HUES6 (cell line): Measurements from ENCODE around the gene HSPB1.

Experiments
- H3K27ac ChIP-seq: 2 replicates; pipeline ENCODE4 v1.7.0; 2013; ENCODE audit warnings: low read depth, mild to moderate bottlenecking, low read length, inconsistent platforms
- H3K27me3 ChIP-seq: 2 replicates; pipeline ENCODE4 v1.6.1; 2013; ENCODE audit warnings: low read length; ENCODE audit not compliant: control insufficient read depth, insufficient read depth
- H3K36me3 ChIP-seq: 2 replicates; pipeline ENCODE4 v1.6.1; 2013; ENCODE audit warnings: low read length; ENCODE audit not compliant: control insufficient read depth, insufficient read depth
- H3K4me1 ChIP-seq: 2 replicates; pipeline ENCODE4 v1.6.1; 2013; ENCODE audit warnings: low read length; ENCODE audit not compliant: control insufficient read depth, insufficient read depth
- H3K4me3 ChIP-seq: 2 replicates; pipeline ENCODE4 v1.5.1; 2013; ENCODE audit warnings: low read depth, low read length
- H3K9ac ChIP-seq: one replicate; pipeline ENCODE4 v1.6.1; 2013; ENCODE audit warnings: mild to moderate bottlenecking, low read length
- H3K9me3 ChIP-seq: 2 replicates; pipeline ENCODE4 v1.6.1; 2013; ENCODE audit warnings: low read depth, low read length; ENCODE audit not compliant: control insufficient read depth, insufficient read depth

HSPB1 gene

DNA sequence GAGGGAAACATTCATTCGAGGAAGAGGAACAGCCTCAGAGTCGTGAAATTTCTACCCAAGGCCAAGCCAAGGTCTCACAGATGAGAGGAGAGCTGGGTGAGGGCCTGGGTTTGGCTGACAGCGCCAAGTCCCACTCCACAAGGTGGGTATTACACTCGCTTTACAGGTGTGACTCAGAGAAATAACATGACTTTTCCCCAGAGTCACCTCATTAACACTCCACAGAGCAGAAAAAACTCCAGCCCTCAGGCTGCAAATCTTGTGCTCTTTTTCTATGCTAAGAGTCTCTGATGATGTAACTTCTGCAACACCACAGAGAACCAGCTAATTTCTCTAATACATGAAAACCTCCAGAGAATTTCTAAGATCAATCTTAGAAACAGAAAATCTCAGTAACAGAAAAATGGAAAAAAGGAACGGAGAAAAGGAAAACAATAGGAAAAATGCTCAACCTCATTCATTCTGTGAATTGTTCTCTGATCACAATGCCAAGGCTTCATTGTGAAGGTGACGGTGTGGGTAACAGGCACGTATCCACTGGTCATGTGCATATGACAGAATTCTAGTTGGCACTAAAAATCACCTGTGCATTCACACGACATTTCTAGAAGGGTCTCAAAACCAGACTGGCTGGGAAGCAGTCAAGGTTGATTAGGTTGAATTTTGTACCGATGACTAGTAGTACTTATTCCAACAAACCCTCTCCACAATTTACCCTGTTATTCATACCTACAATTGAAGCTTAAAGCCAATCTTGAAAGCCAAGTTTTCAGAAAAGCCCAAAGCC lies 36.0 kb downstream of the HSPB1 start:
- Histone ChIP-seq H3K9ac (no peak overlapping the region), H3K27ac (no peak overlapping the region), H3K36me3 (peaks cover 58% of the 10 kb centered on the region), H3K27me3 (no peaks in the 10 kb centered on the region), H3K4me3 (no peak overlapping the region), H3K9me3 (no peaks in the 10 kb centered on the region), H3K4me1 (peaks cover 6% of the 10 kb centered on the region; the same call in 1 of the 2 replicates)

DNA sequence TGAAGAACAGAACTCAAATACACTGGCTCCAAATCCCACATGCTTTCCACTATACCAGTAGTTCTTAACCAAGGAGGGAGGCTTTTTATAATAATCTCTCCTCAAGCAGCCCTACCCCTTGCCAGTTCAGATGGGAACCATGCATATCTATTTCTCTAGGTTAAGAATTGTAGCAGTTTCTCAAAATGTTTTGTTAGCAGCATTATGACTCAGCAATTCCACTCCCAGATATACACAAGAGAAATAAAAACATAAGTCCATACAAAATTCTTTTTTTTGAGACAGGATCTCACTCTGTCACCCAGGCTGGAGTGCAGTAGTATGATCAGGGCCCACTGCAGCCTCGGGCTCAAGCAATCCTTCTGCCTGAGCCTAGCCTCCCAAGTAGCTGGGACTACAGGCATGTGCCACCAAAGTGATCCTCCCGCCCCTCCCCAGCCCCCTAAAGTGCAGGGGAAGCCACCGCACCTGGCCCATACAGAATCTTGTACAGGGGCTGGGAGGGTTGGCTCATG lies 38.2 kb downstream of the HSPB1 start:
- no peaks in the 10 kb centered on the region for H3K27me3 ChIP-seq
- peaks cover 6% of the 10 kb centered on the region; the same call in 1 of the 2 replicates for H3K4me1 ChIP-seq
- no peaks in the 10 kb centered on the region for H3K9me3 ChIP-seq
- peaks cover 74% of the 10 kb centered on the region for H3K36me3 ChIP-seq
- H3K27ac ChIP-seq: no peak overlapping the region
- no peak overlapping the region for H3K9ac ChIP-seq
- no peak overlapping the region for H3K4me3 ChIP-seq

DNA sequence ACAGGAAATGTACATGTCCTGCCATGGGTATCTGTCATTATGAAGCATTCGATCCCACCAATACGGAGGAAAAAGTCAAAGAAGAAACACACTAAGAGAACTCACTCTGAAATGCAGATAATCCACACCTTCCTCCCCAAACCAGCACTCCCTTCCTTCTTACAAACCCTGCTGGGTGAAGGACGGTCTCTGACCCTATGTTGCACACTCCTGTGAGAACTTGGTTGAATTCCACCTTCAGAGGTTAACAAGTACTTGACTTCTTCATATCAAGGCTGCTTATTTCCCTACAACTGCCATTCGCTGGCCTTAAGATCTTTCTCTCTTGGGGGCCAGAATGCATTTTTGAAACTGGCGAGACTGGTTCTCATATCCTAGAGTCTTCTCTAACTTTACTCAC lies 39.7 kb downstream of the HSPB1 start:
- H3K9me3 ChIP-seq: no peaks in the 10 kb centered on the region
- no peak overlapping the region for H3K9ac ChIP-seq
- H3K36me3 ChIP-seq: peaks cover 79% of the 10 kb centered on the region
- peaks cover 6% of the 10 kb centered on the region; the same call in 1 of the 2 replicates for H3K4me1 ChIP-seq
- no peaks in the 10 kb centered on the region for H3K27me3 ChIP-seq
- no peak overlapping the region for H3K27ac ChIP-seq
- H3K4me3 ChIP-seq: no peak overlapping the region

DNA sequence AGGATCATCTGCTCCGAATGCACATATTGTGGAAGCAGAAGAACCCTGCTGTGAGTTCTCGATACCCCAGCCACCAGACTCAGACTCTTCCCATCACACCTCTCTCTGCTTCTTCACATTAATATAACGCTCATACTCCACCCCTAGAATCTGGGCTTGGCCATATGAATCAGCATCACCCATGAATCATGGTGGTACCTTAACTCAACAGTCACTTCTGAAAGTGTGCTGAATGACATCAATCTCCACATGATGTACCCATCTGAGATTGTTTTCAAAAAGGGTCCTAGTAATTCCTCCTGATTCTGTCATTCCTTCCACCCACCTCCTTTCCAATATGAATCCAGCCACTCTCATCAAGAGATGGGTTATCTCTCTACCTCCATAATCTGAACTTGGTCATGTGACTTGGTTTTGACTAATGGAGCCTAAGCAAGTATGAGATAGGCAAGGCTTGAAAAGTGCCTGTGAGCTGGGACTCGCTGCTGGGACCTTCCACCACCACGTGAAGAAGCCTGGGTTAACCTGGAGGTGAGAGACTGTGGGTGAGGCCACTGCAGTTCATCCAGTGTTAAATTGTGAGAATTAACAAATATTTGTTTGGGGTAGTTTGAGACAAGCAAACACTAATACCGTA lies 40.9 kb downstream of the HSPB1 start:
- H3K9ac ChIP-seq: no peak overlapping the region
- peaks cover 6% of the 10 kb centered on the region; the same call in 1 of the 2 replicates for H3K4me1 ChIP-seq
- H3K4me3 ChIP-seq: no peak overlapping the region
- H3K36me3 ChIP-seq: peaks cover 83% of the 10 kb centered on the region
- H3K9me3 ChIP-seq: no peaks in the 10 kb centered on the region
- H3K27ac ChIP-seq: no peak overlapping the region
- no peaks in the 10 kb centered on the region for H3K27me3 ChIP-seq

DNA sequence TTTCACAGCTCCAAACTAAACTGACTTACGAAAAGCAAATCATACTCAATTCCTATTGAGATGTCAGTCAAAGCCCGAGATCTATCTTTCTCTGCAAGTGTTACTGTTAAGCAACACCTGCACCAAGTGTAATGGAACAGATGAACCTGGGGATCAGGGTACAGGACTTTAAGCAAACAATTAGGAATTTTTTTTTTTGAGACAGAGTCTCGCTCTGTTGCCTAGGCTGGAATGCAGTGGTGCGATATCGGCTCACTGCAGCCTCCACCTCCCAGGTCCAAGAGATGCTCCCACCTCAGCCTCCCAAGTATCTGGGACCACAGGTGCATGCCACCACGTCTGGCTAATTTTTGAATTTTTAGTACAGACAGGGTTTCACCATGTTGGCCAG lies 41.5 kb downstream of the HSPB1 start:
- no peak overlapping the region for H3K9ac ChIP-seq
- H3K4me1 ChIP-seq: 0 out of 2 replicates have a peak, but pooled peaks cover under 1% of the 10 kb centered on the region
- no peak overlapping the region for H3K27ac ChIP-seq
- H3K27me3 ChIP-seq: no peaks in the 10 kb centered on the region
- H3K9me3 ChIP-seq: no peaks in the 10 kb centered on the region
- peaks cover 79% of the 10 kb centered on the region for H3K36me3 ChIP-seq
- H3K4me3 ChIP-seq: no peak overlapping the region

DNA sequence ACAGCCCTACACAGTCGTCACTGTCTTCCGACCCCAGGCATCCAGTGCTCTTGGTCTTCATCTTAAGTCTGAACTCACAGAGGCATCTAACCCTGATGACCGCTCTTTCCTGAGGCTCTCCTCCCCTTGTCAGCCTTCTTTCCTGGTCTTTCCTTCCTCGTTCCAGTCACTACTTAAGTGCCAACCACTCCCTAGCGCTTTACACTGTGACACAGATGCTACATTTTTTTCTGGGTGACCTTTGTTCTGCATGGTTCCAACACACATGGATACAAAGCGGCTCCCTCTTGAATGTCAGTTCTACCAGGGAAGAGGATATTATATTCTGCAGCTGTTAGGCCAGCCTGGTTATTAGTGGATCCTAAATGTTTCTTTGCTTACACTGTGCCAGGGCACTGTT lies 43.6 kb downstream of the HSPB1 start:
- no peak overlapping the region for H3K4me3 ChIP-seq
- H3K36me3 ChIP-seq: peaks cover 83% of the 10 kb centered on the region
- H3K4me1 ChIP-seq: no peaks in the 10 kb centered on the region
- H3K9ac ChIP-seq: no peak overlapping the region
- H3K27ac ChIP-seq: no peak overlapping the region
- H3K27me3 ChIP-seq: no peaks in the 10 kb centered on the region
- no peaks in the 10 kb centered on the region for H3K9me3 ChIP-seq

DNA sequence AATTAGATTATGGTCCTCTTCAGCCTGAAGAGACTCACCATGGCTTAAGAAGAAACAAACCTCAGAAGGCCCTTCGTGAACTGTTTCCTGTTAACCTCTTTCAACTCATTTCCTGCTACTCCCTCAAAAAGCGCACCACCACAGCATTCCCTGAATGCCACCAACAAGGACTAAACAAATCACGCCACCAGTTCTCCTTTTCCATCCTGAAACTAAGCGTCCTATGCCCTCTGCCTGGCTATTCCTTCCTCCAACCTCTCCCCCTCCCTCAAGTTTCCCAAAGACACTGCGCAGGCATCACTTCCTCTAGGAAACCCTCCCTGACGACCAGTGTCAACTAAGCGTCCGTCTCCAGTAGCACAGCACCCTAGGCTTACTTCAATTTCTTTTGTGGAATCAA lies 44.3 kb downstream of the HSPB1 start:
- H3K4me1 ChIP-seq: no peaks in the 10 kb centered on the region
- no peak overlapping the region for H3K9ac ChIP-seq
- H3K27ac ChIP-seq: no peak overlapping the region
- H3K4me3 ChIP-seq: no peak overlapping the region
- peaks cover 5% of the 10 kb centered on the region; the same call in 1 of the 2 replicates for H3K9me3 ChIP-seq
- peaks cover 85% of the 10 kb centered on the region for H3K36me3 ChIP-seq
- no peaks in the 10 kb centered on the region for H3K27me3 ChIP-seq

DNA sequence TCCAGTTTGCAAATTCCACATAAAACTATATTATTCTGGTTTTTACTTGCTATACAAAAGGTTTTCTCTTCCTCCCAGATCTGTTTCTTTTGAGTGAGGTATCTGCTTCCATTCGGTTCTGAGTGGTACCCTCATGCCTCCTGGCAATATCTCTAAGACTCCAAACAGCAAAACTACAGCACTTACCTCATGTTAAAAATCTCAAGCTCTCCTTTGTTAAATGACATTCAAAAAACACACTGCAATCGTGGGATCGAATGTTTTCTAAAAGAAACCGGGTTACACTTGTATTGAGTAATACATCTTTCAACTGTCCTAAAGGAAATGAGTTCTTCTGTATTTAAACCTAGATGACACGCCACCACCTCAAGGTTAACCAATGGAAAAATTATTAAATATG lies 45.2 kb downstream of the HSPB1 start:
- no peak overlapping the region for H3K4me3 ChIP-seq
- peaks cover 7% of the 10 kb centered on the region; the same call in 1 of the 2 replicates for H3K9me3 ChIP-seq
- peaks cover 82% of the 10 kb centered on the region for H3K36me3 ChIP-seq
- no peak overlapping the region for H3K9ac ChIP-seq
- H3K27ac ChIP-seq: no peak overlapping the region
- H3K27me3 ChIP-seq: no peaks in the 10 kb centered on the region
- no peaks in the 10 kb centered on the region for H3K4me1 ChIP-seq

DNA sequence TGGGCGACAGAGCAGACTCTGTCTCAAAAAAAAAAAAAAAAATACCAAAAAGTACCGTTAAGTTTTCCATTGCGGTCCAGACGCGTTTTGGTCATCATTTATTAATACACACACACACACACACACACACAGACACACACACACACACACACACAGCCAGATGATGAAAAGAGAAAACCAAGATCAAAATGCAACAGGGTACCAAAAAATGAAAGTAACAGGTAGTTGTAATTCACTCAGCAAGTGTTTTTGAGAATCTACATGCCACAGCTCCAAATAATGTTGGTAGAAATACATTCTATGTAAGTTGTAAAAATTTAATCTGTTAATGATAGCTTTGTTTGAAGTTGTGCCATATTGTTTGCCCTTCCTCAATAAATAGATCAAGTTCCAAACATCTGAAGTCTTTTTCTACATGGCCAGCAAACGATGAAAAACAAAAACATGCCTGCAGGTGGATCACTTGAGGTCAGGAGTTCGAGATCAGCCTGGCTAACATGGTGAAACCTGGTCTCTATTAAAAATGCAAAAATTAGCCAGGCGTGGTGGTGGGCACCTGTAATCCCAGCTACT lies 46.9 kb downstream of the HSPB1 start:
- H3K27me3 ChIP-seq: no peaks in the 10 kb centered on the region
- H3K9ac ChIP-seq: no peak overlapping the region
- no peak overlapping the region for H3K27ac ChIP-seq
- H3K4me3 ChIP-seq: no peak overlapping the region
- H3K9me3 ChIP-seq: peaks cover 7% of the 10 kb centered on the region; the same call in 1 of the 2 replicates
- H3K4me1 ChIP-seq: no peaks in the 10 kb centered on the region
- peaks cover 77% of the 10 kb centered on the region for H3K36me3 ChIP-seq

DNA sequence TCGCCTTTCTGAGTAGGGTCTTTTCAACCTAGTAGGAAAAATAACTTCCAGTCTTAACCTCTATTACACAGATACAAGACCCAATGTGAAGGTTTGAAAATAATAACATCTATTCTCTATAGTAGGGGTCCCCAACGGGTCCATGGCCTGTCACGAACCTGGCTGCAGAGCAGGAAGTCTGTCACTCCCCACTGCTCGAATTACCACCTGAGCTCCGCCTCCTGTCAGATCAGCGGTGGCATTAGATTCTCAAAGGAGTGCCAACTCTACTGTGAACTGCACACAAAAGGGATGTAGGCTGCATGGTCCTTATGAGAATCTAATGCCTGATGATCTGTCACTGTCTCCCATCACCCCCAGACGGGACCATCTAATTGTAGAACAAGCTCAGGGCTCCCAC lies 48.9 kb downstream of the HSPB1 start:
- H3K27me3 ChIP-seq: no peaks in the 10 kb centered on the region
- H3K4me1 ChIP-seq: no peaks in the 10 kb centered on the region; the same call in 1 of the 2 replicates
- H3K9ac ChIP-seq: no peak overlapping the region
- H3K9me3 ChIP-seq: peaks cover 16% of the 10 kb centered on the region; the same call in 1 of the 2 replicates
- H3K36me3 ChIP-seq: peaks cover 79% of the 10 kb centered on the region
- H3K27ac ChIP-seq: no peak overlapping the region
- H3K4me3 ChIP-seq: no peak overlapping the region

DNA sequence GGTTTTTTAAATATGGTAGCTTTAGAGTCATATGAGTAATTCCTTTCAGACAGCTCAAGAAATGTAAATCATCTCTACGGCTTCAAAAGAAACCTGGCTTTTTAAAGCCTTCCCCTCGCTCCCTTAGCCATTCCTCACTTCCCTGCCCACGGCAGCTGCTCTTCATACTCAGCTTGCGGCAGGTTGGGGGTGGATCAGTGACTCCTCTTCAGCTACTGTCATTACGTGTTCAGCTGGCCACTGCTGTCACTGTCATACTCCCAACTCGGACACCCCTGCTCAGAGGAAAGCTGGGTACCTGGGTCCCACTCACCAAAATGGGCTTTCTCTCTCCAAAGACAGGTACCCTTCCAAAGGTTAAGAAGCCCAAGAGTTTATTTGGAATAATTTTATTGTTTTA lies 49.7 kb downstream of the HSPB1 start:
- Histone ChIP-seq H3K27me3 (no peaks in the 10 kb centered on the region), H3K36me3 (peaks cover 79% of the 10 kb centered on the region), H3K4me1 (peaks cover 4% of the 10 kb centered on the region), H3K9ac (no peak overlapping the region), H3K27ac (no peak overlapping the region), H3K4me3 (no peak overlapping the region), H3K9me3 (peaks cover 16% of the 10 kb centered on the region; the same call in 1 of the 2 replicates)
